CD4-positive, alpha-beta T cell treated with Interleukin-15 for 4 hours (primary cell): ENCODE measurements around the gene RASAL1.
A peak's percentile ranks its signal among the peaks of the same experiment; 100 is the strongest.

Experiments used
- DNase-seq: peaks from one replicate; pipeline ENCODE4 v3.0.0-alpha.2; 2020; ENCODE audit warnings: low spot score

RASAL1 gene

GRCh38 chr12:113135178-113136127, at the start of gene RASAL1:
TSS of gene RASAL1 (minus strand) at chr12:113135761. CDS start at chr12:113135462, 299 bp downstream.
- peak; percentile 61 for DNase-seq

DNA sequence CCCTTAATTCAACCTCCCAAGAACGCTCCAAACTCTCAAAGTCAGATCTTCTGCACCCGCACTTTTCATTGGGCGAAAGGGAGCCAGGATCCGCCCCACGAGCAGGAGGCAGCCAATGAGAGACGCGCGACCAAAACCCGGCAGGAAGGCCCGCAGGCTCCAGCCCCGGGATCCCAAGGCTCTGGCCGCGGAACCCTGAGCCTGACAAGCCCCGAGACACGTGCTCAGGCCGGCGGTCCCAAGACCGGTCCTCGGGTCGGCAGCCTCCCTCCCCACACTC, 49.3 kb upstream of the RASAL1 start:
- peak; percentile 90 for DNase-seq

- no peak for DNase-seq
Observed at GRCh38 chr12:113184098-113184899, 48.7 kb upstream of the RASAL1 start.

DNA sequence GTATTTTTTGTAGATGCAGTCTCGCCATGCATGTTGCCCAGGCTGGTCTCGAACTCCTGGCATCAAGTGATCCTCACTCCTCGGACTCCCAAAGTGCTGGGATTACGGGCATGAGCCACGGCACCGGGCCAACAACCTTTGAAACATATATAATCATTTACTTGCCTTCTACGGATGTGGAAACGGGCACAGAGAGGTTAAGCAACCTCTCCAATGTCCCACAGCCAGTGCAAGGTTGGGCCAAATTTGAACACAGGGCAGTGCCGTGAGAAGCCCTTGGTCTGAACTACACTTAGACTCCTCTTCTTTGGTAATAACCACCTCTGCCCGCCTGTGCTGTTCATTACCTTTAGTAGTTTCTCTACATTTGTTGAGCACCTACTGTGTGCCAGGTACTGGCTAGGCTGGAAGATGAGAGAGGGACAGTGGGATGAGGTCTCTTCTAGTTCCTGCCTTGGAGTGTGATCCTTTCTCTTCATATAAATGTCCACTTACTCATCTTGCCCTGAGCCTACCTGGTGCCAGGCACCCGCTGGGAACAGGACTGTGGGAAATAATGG, 47.5 kb upstream of the RASAL1 start:
- DNase-seq, result no peak

DNA sequence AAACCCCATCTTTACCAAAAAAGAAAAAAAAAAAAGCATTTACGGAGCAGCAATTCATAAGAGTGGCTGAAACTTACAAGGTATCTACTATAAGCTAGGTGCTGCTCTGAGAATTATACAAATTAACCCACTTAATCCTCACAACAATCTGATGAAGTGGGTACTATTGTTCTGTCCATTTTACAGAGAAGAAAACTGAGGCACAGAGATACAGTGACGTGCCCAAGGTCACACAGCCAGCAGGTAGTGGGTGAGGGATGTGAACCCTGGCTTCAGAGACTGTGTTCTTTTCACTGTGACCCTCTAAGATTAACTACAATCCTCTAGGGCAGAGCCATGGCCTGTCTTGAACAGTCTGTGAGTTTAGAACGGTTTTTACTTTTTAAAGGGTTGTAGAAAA, 46.4 kb upstream of the RASAL1 start:
- no peak for DNase-seq

DNA sequence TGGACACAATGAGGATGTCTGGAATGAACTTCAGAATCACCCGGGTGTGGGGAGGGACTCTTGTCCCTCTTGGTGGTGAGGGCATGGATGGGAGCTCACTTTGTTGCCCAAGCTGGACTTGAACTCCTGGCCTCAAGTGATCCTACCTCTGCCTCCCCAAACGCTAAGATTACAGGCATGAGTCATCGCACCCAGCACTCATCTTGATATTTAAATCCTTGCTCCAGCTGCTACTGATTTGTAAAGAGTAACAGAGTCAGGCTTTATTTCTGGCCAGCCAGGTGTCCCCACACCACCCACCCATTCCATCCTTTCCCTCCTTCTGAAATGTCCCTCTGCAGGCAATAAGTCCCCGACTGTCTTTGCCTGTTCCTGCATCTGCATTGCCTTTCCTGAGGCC, 44.8 kb upstream of the RASAL1 start:
- DNase-seq, result no peak

DNA sequence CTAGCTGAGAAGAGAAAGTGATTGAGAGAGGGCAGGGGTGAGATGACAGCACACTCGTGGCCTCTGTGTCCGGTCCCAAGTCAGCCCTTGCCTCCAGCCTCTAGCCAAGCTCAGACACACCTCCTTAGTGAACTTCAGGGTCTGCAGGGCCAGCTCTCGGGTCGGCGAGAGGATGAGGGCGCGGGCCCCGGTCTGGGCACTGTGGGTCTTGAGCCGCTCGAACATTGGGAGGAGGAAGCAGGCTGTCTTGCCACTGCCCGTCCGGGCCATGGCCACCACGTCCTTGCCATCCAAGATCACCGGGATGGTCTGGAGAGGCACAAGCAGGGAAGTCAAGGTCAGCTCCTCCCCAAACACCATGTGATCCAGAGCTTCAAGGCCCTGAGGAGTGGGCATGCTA, 43.5 kb upstream of the RASAL1 start:
- DNase-seq, result no peak

DNA sequence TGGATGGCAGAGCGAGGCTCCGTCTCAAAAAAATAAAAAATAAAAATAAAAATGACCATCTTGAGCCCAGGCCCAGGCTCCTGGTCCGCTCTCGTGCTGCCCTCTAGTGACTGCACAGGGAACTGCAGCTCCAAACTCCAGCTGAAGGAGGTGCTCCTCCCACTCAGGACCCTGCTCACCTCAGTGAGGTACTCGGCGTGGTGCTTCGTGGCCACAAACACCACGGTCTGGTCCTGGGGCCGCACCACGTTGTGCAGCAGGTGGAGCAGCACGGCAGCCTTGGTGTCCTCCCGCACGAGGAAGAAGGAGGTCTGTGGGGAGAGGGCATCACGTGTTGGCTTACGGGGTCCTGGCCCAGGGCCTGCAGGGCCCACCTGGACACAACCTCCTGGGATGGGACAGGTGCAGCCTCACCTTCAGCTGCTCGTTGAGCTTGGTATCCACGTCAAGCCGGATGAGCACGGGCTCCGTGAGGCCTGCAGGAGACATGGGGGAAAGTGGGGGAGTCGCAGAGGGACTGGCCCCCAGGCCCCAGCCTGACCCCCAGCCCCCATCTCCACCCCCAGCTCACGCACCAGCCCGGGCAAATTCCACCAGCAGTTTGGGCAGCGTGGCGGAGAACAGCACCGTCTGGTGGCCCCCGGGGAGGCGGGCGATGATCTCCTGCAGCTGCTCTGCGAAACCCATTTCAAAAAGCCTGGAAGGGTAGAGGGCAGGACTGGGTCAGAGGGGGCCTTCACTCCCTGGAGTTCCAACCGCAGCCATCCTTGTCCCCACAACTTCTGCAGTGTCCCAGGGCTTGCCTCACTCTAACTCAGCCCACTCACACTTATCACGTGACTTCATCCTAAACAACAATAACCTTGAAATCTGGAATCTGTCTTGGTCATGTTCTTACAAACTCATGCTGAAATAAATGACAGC, 39.2 kb upstream of the RASAL1 start:
- DNase-seq, result peak; percentile 76

DNA sequence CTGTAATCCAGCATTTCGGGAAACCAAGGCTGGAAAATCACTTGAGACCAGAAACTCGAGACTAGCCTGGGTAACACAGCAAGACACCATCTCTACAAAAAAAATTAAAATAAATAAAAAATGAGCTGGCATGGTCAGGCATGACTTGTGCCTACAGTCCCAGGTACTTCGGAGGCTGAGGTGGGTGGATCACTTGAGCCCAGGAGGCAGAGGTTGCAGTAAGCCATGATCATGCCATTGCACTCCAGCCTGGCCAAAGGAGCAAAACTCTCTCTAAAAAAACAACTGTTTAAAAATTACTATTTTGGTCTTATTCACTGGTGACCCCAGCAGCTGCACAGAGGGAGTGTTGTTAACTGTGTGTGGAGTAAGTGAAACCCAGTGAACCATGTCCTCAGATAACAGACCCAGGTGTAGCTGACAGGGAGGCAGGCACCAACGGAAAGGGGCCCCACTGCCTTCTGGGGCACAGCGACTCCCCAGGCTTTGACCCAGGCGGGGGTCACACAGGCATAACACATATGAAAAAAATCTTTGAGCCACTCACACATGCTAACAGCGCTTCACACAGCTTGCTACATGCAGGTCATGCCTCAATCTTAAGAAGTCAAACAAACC, 37.6 kb upstream of the RASAL1 start:
- no peak for DNase-seq

- no peak for DNase-seq
Observed at GRCh38 chr12:113172185-113172584, 36.6 kb upstream of the RASAL1 start.

- no peak for DNase-seq
Observed at GRCh38 chr12:113171543-113171942, 36.0 kb upstream of the RASAL1 start.

DNA sequence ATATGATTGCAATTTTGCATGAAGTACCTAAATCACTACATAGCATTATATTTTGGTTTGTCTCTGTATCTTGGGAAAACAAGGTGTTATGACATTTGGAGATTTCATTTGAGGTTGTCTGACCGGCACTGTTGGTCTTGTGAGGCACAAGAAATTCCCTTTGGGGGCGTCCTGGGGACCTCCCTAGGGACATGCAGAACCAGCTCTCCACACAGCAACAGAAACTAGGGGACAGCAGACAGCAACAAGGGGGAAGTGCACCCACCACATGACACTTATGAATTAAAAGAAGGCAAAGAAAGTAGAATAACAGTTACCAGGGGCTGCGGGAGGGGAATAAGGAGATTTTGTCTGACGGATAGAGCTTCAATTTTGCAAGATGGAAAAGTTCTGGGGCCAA, 35.4 kb upstream of the RASAL1 start:
- DNase-seq, result no peak

GRCh38 chr12:113170457-113170856, 34.9 kb upstream of the RASAL1 start:
- DNase-seq, result no peak

- DNase-seq, result no peak
Observed at GRCh38 chr12:113169697-113170096, 34.1 kb upstream of the RASAL1 start.

DNA sequence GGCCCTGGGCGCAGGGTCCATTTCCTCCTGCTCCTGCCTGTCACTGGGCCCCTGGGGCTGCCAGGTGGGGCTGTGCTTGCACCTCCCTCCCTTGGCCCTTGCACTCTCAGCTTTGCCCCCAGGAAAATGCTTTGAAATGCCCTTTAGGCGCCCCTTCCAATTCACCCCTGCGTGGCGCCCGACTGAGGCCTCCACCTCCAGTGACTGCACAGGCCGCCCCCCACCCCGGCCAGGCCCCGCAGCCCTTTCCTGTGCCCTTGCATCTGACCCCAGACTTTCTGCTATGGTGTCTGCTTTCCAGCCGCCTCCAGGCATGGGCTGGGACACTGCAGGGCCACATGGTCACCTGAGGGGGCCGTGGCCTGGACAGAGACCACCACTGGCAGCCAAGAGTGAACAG, 32.3 kb upstream of the RASAL1 start:
- DNase-seq, result no peak

DNA sequence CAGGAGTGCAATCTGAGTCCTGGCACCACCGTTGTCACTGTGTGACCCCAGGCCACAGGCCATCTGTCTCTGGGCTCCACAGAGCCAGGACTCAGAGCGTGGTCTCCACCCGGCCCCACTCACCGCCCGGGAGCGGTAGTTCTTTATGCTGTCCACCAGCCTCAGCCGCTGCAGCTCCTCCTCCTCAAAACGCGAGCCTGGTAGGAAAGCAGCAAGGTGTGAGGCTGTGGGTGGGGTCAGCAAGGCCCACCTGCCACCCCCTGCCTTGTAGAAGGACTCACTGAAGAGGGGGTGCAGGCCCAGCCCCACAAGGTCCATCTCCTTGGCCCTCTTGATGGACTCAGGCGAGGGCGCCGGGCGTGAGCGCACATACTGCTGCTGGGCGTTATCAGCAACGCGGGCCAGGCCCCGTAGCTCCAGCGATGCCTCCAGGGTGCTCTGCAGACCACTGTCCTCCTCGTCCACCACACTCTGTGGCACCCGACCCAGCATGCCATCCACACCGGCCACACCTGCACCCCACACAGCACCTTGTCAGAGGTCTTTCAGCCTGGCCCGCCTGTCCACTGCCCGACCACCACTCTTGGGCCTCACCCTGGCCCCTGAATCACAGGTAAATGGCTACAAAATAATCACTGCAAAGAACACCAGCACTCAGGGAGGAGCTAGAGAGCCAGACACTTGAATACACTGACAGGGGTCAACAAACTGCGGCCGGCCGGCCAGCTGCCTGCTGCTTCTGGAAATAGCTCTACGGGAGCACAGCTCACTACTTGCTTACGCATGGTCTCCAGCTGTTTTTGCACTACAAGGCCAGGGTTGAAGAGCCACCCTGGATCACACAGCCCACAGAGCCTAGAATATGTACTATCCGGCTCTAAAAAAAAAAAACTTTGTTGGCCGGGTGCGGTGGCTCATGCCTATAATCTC, 30.2 kb upstream of the RASAL1 start:
- no peak for DNase-seq

- no peak for DNase-seq
Observed at GRCh38 chr12:113164014-113164413, 28.5 kb upstream of the RASAL1 start.

GRCh38 chr12:113163030-113163360, 27.4 kb upstream of the RASAL1 start:
- no peak for DNase-seq

DNA sequence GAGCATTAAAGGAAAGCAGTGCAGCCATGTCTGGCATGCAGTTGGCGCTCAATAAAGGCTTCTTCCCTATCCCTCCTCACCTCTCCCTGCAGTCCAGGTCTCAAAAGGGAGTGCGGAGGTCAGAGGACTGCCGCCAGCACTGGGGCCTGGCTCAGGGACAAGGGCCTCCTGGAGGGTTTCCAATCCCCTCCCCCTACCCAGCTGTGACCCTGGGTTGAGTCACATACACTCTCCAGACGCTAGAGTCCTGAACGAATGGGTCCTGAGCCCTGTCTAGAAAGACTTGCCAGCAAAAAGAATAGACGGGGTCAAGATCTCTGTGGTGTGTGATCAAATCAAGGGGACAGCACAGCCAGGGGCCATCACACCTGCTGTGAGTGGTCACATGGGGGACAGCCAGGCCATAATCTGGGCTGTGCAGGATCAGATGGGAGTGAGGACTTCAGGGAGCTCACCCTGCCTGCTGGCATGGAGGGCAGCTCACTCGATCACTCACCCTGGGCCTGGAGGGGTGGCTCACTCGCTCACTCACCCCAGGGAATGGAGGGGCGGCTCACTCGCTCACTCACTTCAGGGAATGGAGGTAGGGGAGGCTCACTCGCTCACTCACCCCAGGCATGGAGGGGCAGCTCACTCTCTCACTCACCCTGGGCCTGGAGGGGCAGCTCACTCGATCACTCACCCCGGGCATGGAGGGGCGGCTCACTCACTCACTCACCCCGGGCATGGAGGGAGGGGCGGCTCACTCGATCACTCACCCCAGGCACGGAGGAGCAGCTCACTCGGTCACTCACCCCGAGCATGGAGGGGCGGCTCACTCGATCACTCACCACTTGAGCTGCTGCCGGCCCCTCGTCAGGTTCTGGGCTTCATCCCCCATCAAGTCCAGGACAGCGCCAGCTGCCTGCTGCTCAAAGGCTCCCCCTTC, 26.8 kb upstream of the RASAL1 start:
- no peak for DNase-seq
